SK-MEL-5 (cell line): Measurements from ENCODE around the gene ZNF385C. TPM values are rescaled to one million over a fixed set of nuclear protein-coding genes. Genes with fewer than 3 reads are reported as not detected.

ENCODE experiments used
- DNase-seq: peaks from one replicate; pipeline ENCODE4 v3.0.0-alpha.2; 2016; ENCODE audit warnings: low read depth, low spot score
- in situ Hi-C: cut with HindIII; loops from 2 replicates; pipeline ENCODE4 v1.10.0; 2016; ENCODE audit warnings: low sequenced_read_pairs, high pct_unique_total_duplicates, low pct_unique_long_range_greater_than_20kb
- total RNA-seq: library from RNA; depleted of rRNA; stranded (reverse); fragments of >200 nt; shearing (Covaris generic); gene quantifications from 2 replicates; pipeline ENCODE4 v1.2.3, GENCODE V29; 2014

ZNF385C gene
- total RNA-seq, 1 experiment from 2014 or later: 0.45 TPM

DNA sequence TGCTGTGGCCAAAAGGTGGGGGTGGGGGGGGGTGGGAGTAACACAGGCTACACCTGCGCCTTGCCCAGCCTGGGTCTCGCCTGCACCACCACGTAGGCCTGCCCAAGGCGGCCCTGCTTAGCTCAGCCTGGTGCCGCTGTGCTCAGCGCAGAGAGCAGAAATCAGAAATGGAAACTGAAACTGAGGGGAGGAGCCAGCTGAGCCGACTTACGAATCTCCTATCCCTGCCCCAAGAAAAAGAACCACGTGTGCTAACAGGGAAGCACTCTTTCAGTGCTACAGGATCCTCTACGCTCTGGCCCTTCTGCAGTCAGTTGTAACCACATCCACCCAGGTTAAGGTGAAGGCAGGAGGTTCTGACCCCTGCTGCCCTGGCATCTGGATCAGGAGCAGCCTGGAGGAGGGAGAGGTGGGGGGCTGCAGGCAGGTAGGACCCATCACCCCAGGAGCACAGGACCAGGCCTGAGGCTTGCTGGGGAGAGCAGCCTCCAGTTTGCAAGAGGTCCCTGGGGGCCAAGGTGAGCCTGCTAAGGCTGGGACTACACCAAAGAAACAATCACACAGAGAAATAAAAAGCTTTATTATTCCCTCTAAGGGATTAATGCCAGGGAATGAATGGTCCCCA is 14.4 kb upstream of the ZNF385C start, which contains the start of gene DHX58:
TSS of gene DHX58 (minus strand) at position 163 of the 625 bp plus-strand sequence. CDS start 822 bp downstream, outside the sequence.
- in situ Hi-C loops: no loop called here
- peak; percentile 83 for DNase-seq

DNA sequence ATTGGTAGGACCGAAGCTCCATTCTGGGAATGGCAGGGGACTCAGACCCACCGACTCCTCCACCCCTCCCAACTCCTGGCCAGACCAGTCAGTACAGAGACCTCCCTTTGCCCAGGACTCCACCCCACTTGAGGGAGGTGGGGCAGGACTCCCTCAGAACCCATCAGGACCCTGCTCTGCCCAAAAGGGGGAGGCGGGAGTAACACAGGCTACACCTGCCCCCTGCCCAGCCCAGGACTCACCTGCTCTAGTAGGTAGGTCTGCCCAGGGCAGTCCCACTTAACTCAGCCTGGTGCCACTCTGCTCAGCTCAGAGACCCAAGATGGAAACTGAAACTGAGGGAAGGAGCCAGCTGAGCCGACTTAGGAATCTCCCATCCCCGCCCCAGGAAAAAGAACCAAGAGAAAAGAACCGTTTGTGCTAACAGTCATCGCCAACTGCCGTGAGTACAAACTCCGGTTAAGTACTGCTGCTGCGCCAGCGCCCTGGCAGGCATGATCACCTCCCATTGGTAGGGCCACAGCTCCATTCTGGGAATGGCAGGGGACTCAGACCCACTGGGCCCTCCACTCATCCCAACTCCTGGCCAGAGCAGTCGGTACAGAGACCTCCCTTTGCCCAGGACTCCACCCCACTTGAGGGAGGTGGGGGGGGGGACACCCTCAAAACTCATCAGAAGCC is 13.7 kb upstream of the ZNF385C start:
- in situ Hi-C loops: no loop called here
- peak; percentile 31 for DNase-seq

- in situ Hi-C loops: no loop called here
- no peak for DNase-seq
These were observed 13.0 kb upstream of the ZNF385C start for GRCh38 chr17:42111265-42111636.

- no peak for DNase-seq
- in situ Hi-C loops: no loop called here
These were observed 12.3 kb upstream of the ZNF385C start for GRCh38 chr17:42110301-42111264.

- in situ Hi-C loops: no loop called here
- no peak for DNase-seq
These were observed 10.8 kb upstream of the ZNF385C start for GRCh38 chr17:42109086-42109485.

DNA sequence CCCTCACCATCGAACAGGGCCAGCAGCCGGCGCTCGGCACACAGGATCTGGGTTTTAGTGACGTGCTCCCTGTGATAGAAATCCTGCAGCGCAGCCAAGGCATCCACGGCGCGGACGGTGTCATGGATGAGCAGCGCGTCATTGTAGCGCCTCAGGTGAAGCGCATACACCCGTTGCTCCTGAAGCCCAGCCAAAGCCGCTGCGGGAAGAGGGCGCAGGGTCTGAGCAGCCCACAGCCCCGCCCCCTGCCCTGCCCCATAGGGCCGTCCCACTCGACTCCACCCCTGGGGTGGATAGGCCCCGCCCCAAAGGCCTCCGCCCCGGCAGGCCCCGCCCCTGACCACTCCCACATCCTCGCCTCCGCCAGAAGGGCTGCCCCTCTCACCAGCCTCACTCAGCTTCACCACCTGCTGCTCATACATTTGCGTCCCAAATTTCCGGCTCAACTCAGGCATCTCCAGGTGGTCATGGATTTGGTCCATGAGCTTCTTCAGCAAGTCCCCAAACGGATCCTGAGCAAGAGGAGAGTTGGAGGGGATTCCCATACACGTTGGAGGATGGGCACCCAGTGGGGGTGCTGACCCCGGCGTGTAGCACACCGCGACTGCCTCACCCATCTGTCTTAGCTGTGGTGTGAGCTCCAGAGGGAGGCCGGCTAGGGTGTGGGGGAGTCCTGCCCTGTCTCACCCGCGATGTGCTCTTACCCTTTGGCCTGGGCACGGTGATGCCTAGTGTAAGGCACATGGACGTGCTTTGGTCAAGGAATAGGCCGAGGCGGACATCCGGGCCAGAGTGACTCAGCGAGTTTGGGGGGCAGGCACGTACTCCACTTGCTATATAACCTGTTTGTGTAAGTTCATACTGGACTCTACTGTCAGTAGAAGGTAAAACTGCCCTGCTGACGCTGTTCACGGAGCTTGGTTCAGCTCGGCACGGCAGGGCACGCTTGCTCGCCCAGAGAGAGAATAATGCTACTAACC is 9.6 kb upstream of the ZNF385C start:
- peak; percentile 85 for DNase-seq
- in situ Hi-C loops: no loop called here

DNA sequence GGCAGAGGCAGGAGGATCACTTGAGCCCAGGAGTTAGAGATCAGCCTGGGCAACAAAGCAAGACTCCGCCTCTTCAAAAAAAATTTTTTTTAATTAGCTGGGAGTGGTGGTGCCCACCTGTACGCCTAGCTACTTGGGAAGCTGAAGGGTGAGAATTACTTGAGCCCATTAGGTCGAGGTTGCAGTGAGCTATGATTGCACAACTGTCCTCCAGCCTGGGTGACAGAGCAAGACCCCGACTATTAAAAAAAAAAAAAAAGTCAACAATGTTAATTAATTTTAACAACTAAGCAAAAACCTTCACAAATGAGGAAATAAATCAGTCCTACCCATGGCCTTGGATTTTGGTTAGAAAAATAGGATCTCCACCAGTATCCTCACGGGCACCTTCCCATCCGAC is 8.9 kb upstream of the ZNF385C start:
- in situ Hi-C loops: no loop called here
- DNase-seq: no peak

DNA sequence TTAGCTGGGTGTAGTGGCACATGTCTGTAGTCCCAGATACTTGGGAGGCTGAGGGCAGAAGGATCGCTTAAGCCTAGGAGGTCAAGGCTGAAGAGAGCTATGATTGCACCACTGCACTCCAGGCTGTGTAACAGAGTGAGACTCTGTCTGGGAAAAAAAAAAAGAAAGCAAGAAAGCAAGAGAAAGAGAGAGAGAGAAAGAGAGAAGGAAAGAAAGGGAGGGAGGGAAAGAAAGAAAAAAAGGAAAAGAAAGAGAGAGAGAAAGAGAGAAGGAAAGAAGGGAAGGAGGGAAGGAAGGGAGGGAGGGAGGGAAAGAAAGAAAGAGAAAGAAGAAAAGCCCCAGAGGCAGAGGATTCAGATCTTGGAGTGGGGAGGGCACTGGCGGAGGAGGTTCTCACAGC is 7.7 kb upstream of the ZNF385C start:
- in situ Hi-C loops: no loop called here
- no peak for DNase-seq

DNA sequence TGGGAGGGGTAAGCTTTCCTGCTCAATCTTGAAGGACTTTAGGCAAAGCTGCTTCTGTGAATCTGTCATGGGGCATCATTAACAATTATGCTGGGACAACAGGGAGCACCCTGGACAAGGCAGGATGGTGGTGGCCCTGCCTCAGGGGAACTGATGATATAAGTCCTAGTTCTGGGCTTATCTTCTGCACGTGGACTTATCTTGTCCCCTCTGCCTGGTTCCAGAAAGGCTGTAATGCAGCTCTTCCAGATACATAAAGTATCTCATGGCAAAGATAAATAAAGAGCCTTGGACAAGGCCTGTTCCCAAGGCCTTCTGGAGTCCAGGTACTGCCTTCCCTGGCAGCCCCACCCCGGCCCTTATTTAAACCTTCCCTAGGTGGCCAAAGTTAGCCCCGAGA is 6.0 kb upstream of the ZNF385C start:
- in situ Hi-C loops: no loop called here
- DNase-seq: no peak

GRCh38 chr17:42103221-42103954 is 5.1 kb upstream of the ZNF385C start:
- no peak for DNase-seq
- in situ Hi-C loops: no loop called here

- DNase-seq: peak; percentile 85
- in situ Hi-C loops: no loop called here
These were observed 3.4 kb upstream of the ZNF385C start for GRCh38 chr17:42101513-42102292.

DNA sequence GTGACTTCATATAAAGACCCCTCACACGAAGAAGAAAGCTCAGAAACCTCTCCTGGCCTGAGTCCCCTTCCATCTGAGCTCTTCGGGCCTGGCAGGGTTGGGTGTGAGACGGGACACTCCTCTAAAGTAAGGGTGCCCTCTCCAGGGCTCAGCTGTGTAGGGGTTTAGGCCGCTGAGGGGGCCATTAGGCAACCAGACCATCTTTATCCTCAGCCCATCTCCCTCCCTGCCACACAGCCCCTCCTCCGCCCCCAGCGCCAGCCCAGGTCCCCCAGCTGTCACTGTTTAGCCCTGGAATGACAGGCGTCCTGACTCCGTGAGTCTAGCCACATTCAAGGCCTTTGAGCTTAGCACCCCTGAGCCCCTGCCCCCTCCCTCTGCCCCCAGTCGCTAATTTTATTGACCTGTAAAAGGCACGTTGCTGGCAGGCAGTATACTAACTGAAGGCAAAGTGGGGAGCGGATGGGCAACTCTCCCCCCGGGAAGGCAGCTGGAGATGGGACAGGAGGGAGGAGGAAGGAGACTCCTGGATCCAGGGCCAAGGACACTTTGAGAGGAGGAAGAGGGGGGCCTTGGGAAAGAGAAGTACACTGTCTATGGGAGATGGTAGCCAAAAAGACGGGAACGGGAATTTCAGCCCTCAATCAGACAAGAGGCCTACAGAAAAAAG is 592 bp upstream of the ZNF385C start:
- no peak for DNase-seq
- in situ Hi-C loops: no loop called here

DNA sequence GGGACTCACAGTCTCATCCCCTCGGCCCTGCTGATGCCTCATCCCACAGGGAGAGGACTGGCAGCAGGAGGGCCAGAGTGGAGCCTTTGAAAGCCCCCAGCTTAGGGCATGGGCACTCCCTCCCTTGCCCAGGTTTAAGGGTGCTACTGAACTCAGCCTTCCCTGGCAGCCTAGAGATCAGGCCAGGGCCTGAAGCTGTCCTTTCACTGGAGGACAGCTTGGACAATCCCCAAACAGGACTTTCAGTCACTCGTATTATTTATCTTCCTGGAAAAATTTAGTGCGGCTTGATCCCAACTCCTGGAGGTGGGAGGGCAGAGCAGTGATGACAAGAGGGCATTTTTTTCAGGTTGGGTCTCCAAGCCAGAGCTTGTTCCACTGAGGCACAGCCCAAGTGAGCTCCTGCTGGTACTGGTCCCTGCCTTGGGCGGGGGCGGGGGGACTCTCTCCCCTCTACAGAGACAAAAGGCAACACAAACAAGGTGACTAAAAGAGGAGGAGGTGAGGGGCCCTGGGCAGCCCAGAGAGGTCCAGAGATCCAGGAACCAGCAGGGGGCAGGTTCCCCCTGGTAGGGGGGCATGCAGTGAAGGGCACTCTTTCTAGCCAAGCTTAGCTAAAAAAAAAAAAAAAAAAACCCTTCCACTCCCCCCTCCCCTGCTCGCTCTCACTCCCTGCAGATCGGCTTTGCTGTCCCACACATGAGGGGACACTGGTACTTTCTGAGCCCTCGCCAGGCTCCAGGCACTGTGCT is 1.7 kb downstream of the ZNF385C start:
- DNase-seq: no peak
- in situ Hi-C loops: no loop called here

DNA sequence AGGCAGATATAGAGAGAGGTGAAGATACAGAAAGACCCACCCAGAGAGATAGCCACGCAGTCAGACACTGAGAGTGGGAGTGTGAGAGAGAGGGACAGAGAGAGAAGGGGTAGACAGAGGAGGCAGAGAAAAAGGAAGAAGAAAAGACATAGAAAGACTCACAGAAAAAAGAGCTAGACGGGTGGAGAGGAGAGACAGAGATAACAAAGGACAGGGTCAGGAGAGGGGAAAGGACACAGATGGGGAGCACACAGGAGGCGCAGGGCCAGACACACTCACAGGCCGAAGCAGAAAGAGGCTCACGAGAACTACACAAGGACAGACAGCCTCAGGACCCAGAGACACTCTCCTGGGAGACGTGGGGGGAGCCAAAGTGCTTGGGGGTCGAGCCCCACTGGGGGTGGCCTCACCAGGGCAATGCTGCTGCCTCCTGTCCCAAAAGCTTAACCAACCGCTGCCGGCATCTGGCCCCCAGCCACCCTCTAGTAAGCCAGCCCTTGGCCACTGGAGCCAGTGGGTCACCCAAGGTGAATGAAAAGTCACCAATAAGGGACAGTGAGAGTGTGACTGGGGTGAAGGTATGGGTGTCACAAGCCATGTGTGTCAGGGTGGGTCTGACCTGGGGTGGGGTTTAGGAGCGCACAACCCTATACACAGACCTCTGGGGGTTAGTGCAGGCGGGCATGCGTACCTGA is 3.8 kb downstream of the ZNF385C start:
- DNase-seq: no peak
- in situ Hi-C loops: no loop called here
